Endothelial cell of umbilical vein (primary cell): ENCODE measurements around the gene NUBPL. TPM values are rescaled to one million over a fixed set of nuclear protein-coding genes. Genes with fewer than 3 reads are reported as not detected.

Source experiments
- BruUV-seq: library from RNA; stranded (reverse); fragments of 400-500 nt; replicated peaks from 2 replicates; lab custom pipeline; 2021; lab: Mats Ljungman, UMichigan
- CTCF ChIA-PET: fragments of 300-600, 350-600 bp; sonication (Branson Sonifier 250); formaldehyde crosslinking; loops from one replicate; lab custom pipeline; 2021; ENCODE audit warnings: antibody characterized with exemption, inconsistent platforms; lab: Charles Lee
- POLR2A ChIA-PET: fragments of 300-600, 350-600 bp; sonication (Branson Sonifier 250); formaldehyde crosslinking; loops from one replicate; lab custom pipeline; 2021; ENCODE audit warnings: antibody characterized with exemption, inconsistent platforms; lab: Charles Lee
- DNase-seq: peaks from one replicate; pipeline ENCODE4 v3.0.0-alpha.2; 2011; ENCODE audit warnings: low read depth, low spot score
- FAIRE-seq: peaks from 2 replicates; lab custom pipeline; 2011; peaks lifted over from hg19 to GRCh38; lab: Jason Lieb, UNC
- H2AFZ ChIP-seq: 2 replicates; pipeline ENCODE4 v1.6.0; 2012; ENCODE audit warnings: low read depth, low read length, control low read depth, inconsistent platforms
- H3K27ac ChIP-seq: 2 replicates; pipeline ENCODE4 v1.5.1; 2011; ENCODE audit warnings: low read depth, mild to moderate bottlenecking, control low read depth, low read length, moderate library complexity; ENCODE audit not compliant: insufficient read depth
- H3K27me3 ChIP-seq, 2 experiments: 2 replicates each; pipeline versions ENCODE4 v1.6.0 to v1.6.1; 2011; ENCODE audit warnings: low read length in 2 of 2, mixed read lengths in 1 of 2; ENCODE audit not compliant: control insufficient read depth in 2 of 2, insufficient read depth in 2 of 2
- H3K36me3 ChIP-seq, 2 experiments: 2 replicates in 1 of 2; 3 replicates in 1 of 2; pipeline ENCODE4 v1.5.1; 2011; ENCODE audit warnings: low read length in 2 of 2, mild to moderate bottlenecking in 1 of 2, moderate library complexity in 1 of 2; ENCODE audit not compliant: control insufficient read depth in 2 of 2, insufficient read depth in 2 of 2; ENCODE audit errors: extremely low read depth in 1 of 2
- H3K4me1 ChIP-seq: 3 replicates; pipeline ENCODE4 v1.5.1; 2011; ENCODE audit warnings: mild to moderate bottlenecking, low read length; ENCODE audit not compliant: control insufficient read depth, insufficient read depth; ENCODE audit errors: extremely low read depth
- H3K4me2 ChIP-seq: 2 replicates; pipeline ENCODE4 v1.6.1; 2011; ENCODE audit warnings: low read length, control low read depth, mixed read lengths; ENCODE audit not compliant: insufficient read depth
- H3K4me3 ChIP-seq, 3 experiments: fragments of 200-600 bp in 1 of 3; sonication (generic), shearing (Covaris generic) in 1 of 3; replicated peaks in 1 of 3; 2 replicates each; pipeline ENCODE4 v1.5.1; 2011 to 2016; ENCODE audit warnings: control low read depth in 3 of 3, low read length in 3 of 3, mild to moderate bottlenecking in 2 of 3, inconsistent platforms in 1 of 3, low read depth in 1 of 3, moderate library complexity in 1 of 3; ENCODE audit not compliant: insufficient read depth in 1 of 3
- H3K79me2 ChIP-seq: 2 replicates; pipeline ENCODE4 v1.6.0; 2012; ENCODE audit warnings: low read length, inconsistent platforms; ENCODE audit not compliant: control insufficient read depth, insufficient read depth
- H3K9ac ChIP-seq: replicated peaks from 2 replicates; pipeline ENCODE3; 2011; ENCODE audit warnings: low read length, control low read depth; ENCODE audit not compliant: insufficient read depth; ENCODE audit errors: extremely low read depth
- H3K9me1 ChIP-seq: replicated peaks from 3 replicates; pipeline ENCODE4 v1.6.0; 2011; ENCODE audit warnings: mild to moderate bottlenecking, low read length; ENCODE audit not compliant: control insufficient read depth, insufficient read depth; ENCODE audit errors: extremely low read depth
- H3K9me3 ChIP-seq: replicated peaks from 2 replicates; pipeline ENCODE4 v1.5.1; 2012; ENCODE audit warnings: low read length, inconsistent platforms; ENCODE audit not compliant: control insufficient read depth, insufficient read depth
- H4K20me1 ChIP-seq: replicated peaks from 2 replicates; pipeline ENCODE3; 2011; ENCODE audit warnings: mild to moderate bottlenecking, low read length; ENCODE audit not compliant: control insufficient read depth, insufficient read depth; ENCODE audit errors: extremely low read depth
- EZH2 ChIP-seq: IDR thresholded peaks from 2 replicates; pipeline ENCODE4 v1.6.1; 2012; ENCODE audit warnings: borderline replicate concordance, low read depth, mild to moderate bottlenecking, moderate library complexity, low read length, inconsistent platforms; ENCODE audit not compliant: severe bottlenecking
- FOS ChIP-seq: IDR thresholded peaks from 2 replicates; pipeline ENCODE4 v1.6.1; 2011; ENCODE audit warnings: mild to moderate bottlenecking, low read length, moderate library complexity, borderline replicate concordance; ENCODE audit not compliant: insufficient read depth
- GATA2 ChIP-seq: IDR thresholded peaks from 2 replicates; pipeline ENCODE4 v1.7.0; 2011; ENCODE audit warnings: low read depth, mild to moderate bottlenecking, moderate library complexity, mixed read lengths, low read length; ENCODE audit not compliant: insufficient read length, insufficient read depth
- JUN ChIP-seq: IDR thresholded peaks from 2 replicates; pipeline ENCODE4 v1.6.1; 2011; ENCODE audit warnings: borderline replicate concordance, low read depth; ENCODE audit not compliant: insufficient read length, insufficient read depth
- MYC ChIP-seq: IDR thresholded peaks from one replicate; pipeline ENCODE4 v1.6.1; 2011; ENCODE audit warnings: mild to moderate bottlenecking, low read depth, low read length
- POLR2A ChIP-seq: IDR thresholded peaks from 2 replicates; pipeline ENCODE4 v1.6.1; 2012; ENCODE audit warnings: low read depth, mild to moderate bottlenecking, control low read depth, low read length
- POLR2AphosphoS5 ChIP-seq: IDR thresholded peaks from 2 replicates; pipeline ENCODE4 v1.6.1; 2012; ENCODE audit warnings: low read depth, mild to moderate bottlenecking, control low read depth, low read length, moderate library complexity; ENCODE audit not compliant: insufficient read depth
- dilution Hi-C: fragments of 300-500 bp; cut with MboI; formaldehyde crosslinking; loops from one replicate; pipeline ENCODE4 v1.15.0; 2019; ENCODE audit warnings: low sequenced_read_pairs; ENCODE audit not compliant: extremely low pct_ligation_motif_present
- intact Hi-C: fragments of 100-400 bp; cut with micrococcal nuclease; formaldehyde crosslinking; loops from one replicate; pipeline ENCODE4 v1.10.0; 2022
- polyA plus RNA-seq, 4 experiments: library from polyadenylated mRNA; depleted of rRNA in 3 of 4; stranded (reverse) in 3 of 4; unstranded in 1 of 4; fragments of >200 nt; gene quantifications; 2 replicates each; pipeline versions ENCODE4 v1.2.1 to v1.2.3, GENCODE V29; 2011 to 2012; ENCODE audit warnings: missing spikeins in 1 of 4
- total RNA-seq: library from RNA; stranded (reverse); gene quantifications from 2 replicates; pipeline ENCODE4 v1.2.3, GENCODE V29; 2021
- TF ChIP-seq, protein P1 (sequence below): IDR thresholded peaks from 2 replicates; pipeline ENCODE4 v1.6.1; 2011; ENCODE audit not compliant: insufficient read depth, insufficient read length
- TF ChIP-seq, protein P2 (sequence below), 2 donors: IDR thresholded peaks; 1 replicate in 1 of 2; 2 replicates in 1 of 2; pipeline ENCODE4 v1.5.1; 2011; ENCODE audit warnings: low read length in 2 of 2, mild to moderate bottlenecking in 2 of 2, moderate library complexity in 2 of 2, control low read depth in 1 of 2, inconsistent platforms in 1 of 2, low read depth in 1 of 2; ENCODE audit not compliant: insufficient read depth in 1 of 2; ENCODE audit errors: extremely low read depth in 1 of 2

NUBPL gene
- total and polyA plus RNA-seq, 2 donors (not counting 3 experiments of a cell fraction or from before 2014, with no cell fraction given), result 2.1 to 12.3 TPM

DNA sequence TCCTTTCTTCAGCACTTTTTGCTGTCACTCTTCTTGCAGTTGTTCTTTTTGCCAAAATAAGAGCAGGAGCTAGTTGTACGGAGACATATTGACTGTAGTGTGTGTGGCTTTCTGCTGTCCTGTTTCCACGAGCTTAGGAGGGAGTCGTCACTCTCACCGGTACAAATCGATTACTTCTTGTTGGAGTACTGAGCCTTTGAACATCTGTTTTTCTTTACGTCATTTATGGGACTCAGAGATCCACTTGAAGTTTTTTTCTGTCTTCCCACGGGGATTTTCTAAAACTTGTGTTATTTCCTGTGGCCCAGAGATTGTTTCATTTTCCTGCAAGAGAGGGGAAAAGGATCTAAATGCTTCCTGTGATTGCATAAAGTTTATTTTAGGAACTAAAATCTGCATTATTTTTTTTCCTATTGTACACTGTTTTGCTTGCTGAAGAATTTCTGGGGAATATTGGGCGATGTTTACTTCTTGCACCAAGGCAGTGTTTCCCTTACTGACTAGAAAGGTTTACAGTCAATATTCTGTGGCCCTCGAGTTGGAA lies 316.1 kb downstream of the NUBPL start:
- H2AFZ ChIP-seq, result peak overlapping the region; percentile 77
- H3K27me3 ChIP-seq, result no peaks in the 10 kb centered on the region
- peak overlapping the region; percentile 56 for H3K4me2 ChIP-seq
- H3K36me3 ChIP-seq, result no peaks in the 10 kb centered on the region
- BruUV-seq, result no TSS peak
- DNase-seq (peak; percentile 81), FAIRE-seq (peak; percentile 72)
- ChIA-PET CTCF (interaction anchor here (1.0 to 1.5 kb wide), 2 partner anchors 18 to 49 kb away, joined by 3 to 6 read pairs; no protein-coding TSS in a partner anchor), POLR2A (no interaction called here)
- H3K9me1 ChIP-seq, result no peaks in the 10 kb centered on the region
- dilution Hi-C loops (no loop called here), intact Hi-C loops (loop anchor here (1.0 to 2.0 kb wide), 2 partner anchors 15 to 50 kb away; no protein-coding TSS in a partner anchor)
- peaks cover 11% of the 10 kb centered on the region for H3K4me1 ChIP-seq
- no peaks in the 10 kb centered on the region for H3K79me2 ChIP-seq
- H3K9me3 ChIP-seq, result no peaks in the 10 kb centered on the region
- TF ChIP-seq JUN (peak; percentile 61), POLR2AphosphoS5 (no peak), EZH2 (no peak)
- TF ChIP-seq, protein P1, sequence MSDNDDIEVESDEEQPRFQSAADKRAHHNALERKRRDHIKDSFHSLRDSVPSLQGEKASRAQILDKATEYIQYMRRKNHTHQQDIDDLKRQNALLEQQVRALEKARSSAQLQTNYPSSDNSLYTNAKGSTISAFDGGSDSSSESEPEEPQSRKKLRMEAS, result no peak
- H3K27ac ChIP-seq, result peak overlapping the region; percentile 16
- peak overlapping the region; percentile 6 for H3K9ac ChIP-seq
- no peaks in the 10 kb centered on the region for H4K20me1 ChIP-seq
- H3K4me3 ChIP-seq, result peak overlapping the region in 1 of 3 experiments; percentile 29

DNA sequence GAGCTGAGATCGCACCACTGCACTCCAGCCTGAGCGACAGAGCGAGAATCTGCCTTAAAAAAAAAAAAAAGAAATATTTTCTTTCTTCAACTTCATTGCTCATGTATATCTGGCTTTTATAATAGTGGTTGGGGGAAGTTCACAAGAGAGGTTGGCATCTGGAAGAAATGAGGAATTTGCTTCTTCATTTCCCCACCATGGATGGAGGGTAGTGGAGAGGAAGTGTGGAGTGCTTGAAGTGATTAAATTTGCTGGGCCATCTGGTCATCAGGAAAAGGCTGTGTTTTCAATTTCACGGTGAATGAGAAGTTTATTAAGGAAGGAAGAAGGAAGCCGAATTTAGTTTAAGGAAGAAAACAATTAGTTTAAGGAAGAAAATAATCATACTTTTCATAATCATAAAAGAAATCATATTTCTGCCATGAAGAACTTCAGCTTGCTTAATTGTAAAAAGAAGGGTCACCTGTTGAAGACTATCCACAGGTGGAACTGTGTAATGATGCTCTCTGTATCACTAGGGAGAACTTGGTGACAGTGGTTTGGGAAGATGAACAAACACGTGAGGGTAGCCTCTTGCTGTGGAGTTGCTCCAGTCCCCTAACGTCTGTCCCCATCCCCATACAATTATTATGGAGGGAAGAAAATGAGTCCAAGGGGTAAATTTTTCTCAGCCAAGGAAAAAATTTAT lies 318.6 kb downstream of the NUBPL start:
- H3K36me3 ChIP-seq, result no peaks in the 10 kb centered on the region
- H3K9me1 ChIP-seq, result no peaks in the 10 kb centered on the region
- ChIA-PET POLR2A (no interaction called here), CTCF (no interaction called here)
- H2AFZ ChIP-seq, result no peak overlapping the region
- no peaks in the 10 kb centered on the region for H3K79me2 ChIP-seq
- dilution Hi-C loops (no loop called here), intact Hi-C loops (no loop called here)
- TF ChIP-seq POLR2AphosphoS5 (no peak), POLR2A (no peak), GATA2 (no peak), MYC (no peak), JUN (no peak), FOS (no peak), EZH2 (no peak)
- TF ChIP-seq, protein P1, result no peak
- TF ChIP-seq, protein P2, sequence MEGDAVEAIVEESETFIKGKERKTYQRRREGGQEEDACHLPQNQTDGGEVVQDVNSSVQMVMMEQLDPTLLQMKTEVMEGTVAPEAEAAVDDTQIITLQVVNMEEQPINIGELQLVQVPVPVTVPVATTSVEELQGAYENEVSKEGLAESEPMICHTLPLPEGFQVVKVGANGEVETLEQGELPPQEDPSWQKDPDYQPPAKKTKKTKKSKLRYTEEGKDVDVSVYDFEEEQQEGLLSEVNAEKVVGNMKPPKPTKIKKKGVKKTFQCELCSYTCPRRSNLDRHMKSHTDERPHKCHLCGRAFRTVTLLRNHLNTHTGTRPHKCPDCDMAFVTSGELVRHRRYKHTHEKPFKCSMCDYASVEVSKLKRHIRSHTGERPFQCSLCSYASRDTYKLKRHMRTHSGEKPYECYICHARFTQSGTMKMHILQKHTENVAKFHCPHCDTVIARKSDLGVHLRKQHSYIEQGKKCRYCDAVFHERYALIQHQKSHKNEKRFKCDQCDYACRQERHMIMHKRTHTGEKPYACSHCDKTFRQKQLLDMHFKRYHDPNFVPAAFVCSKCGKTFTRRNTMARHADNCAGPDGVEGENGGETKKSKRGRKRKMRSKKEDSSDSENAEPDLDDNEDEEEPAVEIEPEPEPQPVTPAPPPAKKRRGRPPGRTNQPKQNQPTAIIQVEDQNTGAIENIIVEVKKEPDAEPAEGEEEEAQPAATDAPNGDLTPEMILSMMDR (IDR thresholded peaks at IDR 0.05; ENCODE audit: extremely low read depth in 1 of 2, insufficient read depth in 1 of 2, low read depth in 1 of 2, low read length in 2 of 2), result no peak
- no TSS peak for BruUV-seq
- H3K27me3 ChIP-seq, result no peaks in the 10 kb centered on the region
- H3K9me3 ChIP-seq, result no peaks in the 10 kb centered on the region
- peaks cover 11% of the 10 kb centered on the region for H3K4me1 ChIP-seq
- H3K4me2 ChIP-seq, result no peak overlapping the region
- H3K9ac ChIP-seq, result no peak overlapping the region
- FAIRE-seq (no peak), DNase-seq (peak; percentile 37)
- no peaks in the 10 kb centered on the region for H4K20me1 ChIP-seq
- H3K4me3 ChIP-seq, result no peak overlapping the region
- H3K27ac ChIP-seq, result no peak overlapping the region
